K562 treated with DMSO at 1 percent for 48 hours (cell line): ENCODE results near the gene GALR3. TPM values are rescaled to one million over a fixed set of nuclear protein-coding genes. Genes with fewer than 3 reads are reported as not detected.

ENCODE experiments used
- total RNA-seq: library from RNA; unstranded; fragments of 300-600 nt; gene quantifications from 2 replicates; pipeline ENCODE4 v1.2.3, GENCODE V29; 2022; ENCODE audit warnings: low replicate concordance; ENCODE audit errors: extremely low read depth

The GALR3 gene
- not detected in 2 replicates for total RNA-seq

GRCh38 chr22:37823134-37823985 is at the start of gene GALR3:
TSS of gene GALR3 (plus strand) at chr22:37823382. CDS start at chr22:37823407, 25 bp downstream.

GRCh38 chr22:37807410-37808293 is 15.5 kb upstream of the GALR3 start, which contains the start of gene GCAT:
TSS of gene GCAT (plus strand) at chr22:37807934. CDS start at chr22:37807968, 34 bp downstream.

GRCh38 chr22:37849089-37849751 is 26.0 kb downstream of the GALR3 start, which contains the start of gene EIF3L:
TSS of gene EIF3L (plus strand) at chr22:37849419. CDS start at chr22:37849450, 31 bp downstream.

Other genes with a start within 250 kb of the GALR3 start
- gene LGALS2, start 243.3 kb upstream of the GALR3 start, total RNA-seq: not detected in 2 replicates
- gene GGA1, start 214.5 kb upstream of the GALR3 start, total RNA-seq: not detected in 2 replicates
- not detected in 2 replicates for gene SH3BP1, start 183.7 kb upstream of the GALR3 start, total RNA-seq
- gene PDXP, start 164.7 kb upstream of the GALR3 start, total RNA-seq: not detected in 2 replicates
- not detected in 2 replicates for gene LGALS1, start 147.7 kb upstream of the GALR3 start, total RNA-seq
- not detected in 2 replicates for gene NOL12, start 137.0 kb upstream of the GALR3 start, total RNA-seq
- gene TRIOBP, start 126.3 kb upstream of the GALR3 start, total RNA-seq: not detected in 2 replicates
- not detected in 2 replicates for gene GCAT, start 15.4 kb upstream of the GALR3 start, total RNA-seq
- gene ANKRD54, start 21.0 kb downstream of the GALR3 start, total RNA-seq: not detected in 2 replicates
- 851 TPM in 1 of 2 replicates, not detected in the other for gene EIF3L, start 26.0 kb downstream of the GALR3 start, total RNA-seq
- gene MICALL1, start 82.9 kb downstream of the GALR3 start, total RNA-seq: not detected in 2 replicates
- not detected in 2 replicates for gene C22orf23, start 130.2 kb downstream of the GALR3 start, total RNA-seq
- gene POLR2F, start 130.3 kb downstream of the GALR3 start, total RNA-seq: not detected in 2 replicates
- gene SOX10, start 161.2 kb downstream of the GALR3 start, total RNA-seq: not detected in 2 replicates
- gene PICK1, start 234.0 kb downstream of the GALR3 start, total RNA-seq: not detected in 2 replicates